NCI-H510A treated with DMSO at 0.1 percent for 48 hours (cell line): ENCODE data around the gene GPATCH4.
"Not testable (repeated sequence)": the region's sequence is repeated elsewhere in the genome, so short reads cannot be mapped to it uniquely, and the experiment has no call there.

Source experiments
- DNase-seq: peaks from one replicate; lab custom pipeline; 2025; lab: John Stamatoyannopoulos, UW

Gene GPATCH4

GRCh38 chr1:156626079-156626438, 24.8 kb upstream of the GPATCH4 start:
- no peak for DNase-seq

- peak; percentile 38 for DNase-seq
These were observed 24.3 kb upstream of the GPATCH4 start for GRCh38 chr1:156625436-156626078.

- no peak for DNase-seq
These were observed 23.6 kb upstream of the GPATCH4 start for GRCh38 chr1:156624814-156625435.

- peak; percentile 65 for DNase-seq
These were observed 22.9 kb upstream of the GPATCH4 start for GRCh38 chr1:156623946-156624813.

- no peak for DNase-seq
These were observed 21.5 kb upstream of the GPATCH4 start for GRCh38 chr1:156622581-156623297.

- DNase-seq = no peak
These were observed 18.3 kb upstream of the GPATCH4 start for GRCh38 chr1:156619582-156619955.

GRCh38 chr1:156618853-156619581, 17.7 kb upstream of the GPATCH4 start, which contains the start of gene HAPLN2:
TSS of gene HAPLN2 (plus strand) at chr1:156619415. CDS start at chr1:156623491, 4,076 bp downstream.
- peak; percentile 78 for DNase-seq

- DNase-seq = peak; percentile 71
These were observed 15.2 kb upstream of the GPATCH4 start for GRCh38 chr1:156616463-156616862.

GRCh38 chr1:156615946-156616345, 14.7 kb upstream of the GPATCH4 start:
- no peak for DNase-seq

- no peak for DNase-seq
These were observed 11.4 kb upstream of the GPATCH4 start for GRCh38 chr1:156612666-156613065.

GRCh38 chr1:156610072-156610471, 8.8 kb upstream of the GPATCH4 start:
- DNase-seq = not testable (repeated sequence)

- peak; percentile 88 for DNase-seq
These were observed 7.7 kb upstream of the GPATCH4 start for GRCh38 chr1:156608981-156609380.

GRCh38 chr1:156608036-156608674, 6.9 kb upstream of the GPATCH4 start:
- DNase-seq = peak; percentile 92

- DNase-seq = not testable (repeated sequence)
These were observed 6.1 kb upstream of the GPATCH4 start for GRCh38 chr1:156607344-156607743.

GRCh38 chr1:156602557-156602993, 1.3 kb upstream of the GPATCH4 start:
- DNase-seq = peak; percentile 32

GRCh38 chr1:156601892-156602291, 613 bp upstream of the GPATCH4 start:
- DNase-seq = no peak

GRCh38 chr1:156600733-156601121, 552 bp downstream of the GPATCH4 start:
- DNase-seq = peak; percentile 81

GRCh38 chr1:156599811-156600210, 1.5 kb downstream of the GPATCH4 start:
- DNase-seq = no peak

- DNase-seq = no peak
These were observed 2.4 kb downstream of the GPATCH4 start for GRCh38 chr1:156598731-156599432.

- no peak for DNase-seq
These were observed 3.2 kb downstream of the GPATCH4 start for GRCh38 chr1:156598125-156598524.
